NCI-H2196 treated with DMSO at 0.1 percent for 48 hours (cell line): ENCODE measurements around the gene TOP1.

ENCODE experiments used
- DNase-seq: peaks from one replicate; lab custom pipeline; 2025; ENCODE audit not compliant: unreplicated experiment; lab: John Stamatoyannopoulos, UW

The TOP1 gene

GRCh38 chr20:41165001-41165882 is 136.6 kb downstream of the TOP1 start:
- no peak for DNase-seq

GRCh38 chr20:41166201-41167117 is 137.8 kb downstream of the TOP1 start:
- DNase-seq, result no peak

- DNase-seq, result no peak
These were observed 138.5 kb downstream of the TOP1 start for GRCh38 chr20:41167118-41167470.

GRCh38 chr20:41167481-41168253 is 139.0 kb downstream of the TOP1 start:
- DNase-seq, result no peak

GRCh38 chr20:41168281-41169161 is 139.9 kb downstream of the TOP1 start:
- DNase-seq, result no peak

GRCh38 chr20:41169162-41169690 is 140.6 kb downstream of the TOP1 start:
- no peak for DNase-seq

- DNase-seq, result no peak
These were observed 141.2 kb downstream of the TOP1 start for GRCh38 chr20:41169791-41170351.

GRCh38 chr20:41170386-41171105 is 141.9 kb downstream of the TOP1 start:
- no peak for DNase-seq

GRCh38 chr20:41171736-41172295 is 143.2 kb downstream of the TOP1 start:
- DNase-seq, result no peak

- DNase-seq, result no peak
These were observed 143.9 kb downstream of the TOP1 start for GRCh38 chr20:41172296-41173140.

- peak; percentile 34 for DNase-seq
These were observed 144.6 kb downstream of the TOP1 start for GRCh38 chr20:41173161-41173721.

- no peak for DNase-seq
These were observed 145.2 kb downstream of the TOP1 start for GRCh38 chr20:41173791-41174341.
